Nephron progenitor cell (in vitro differentiated cells): ENCODE measurements around the gene EIPR1.

Experiments
- DNase-seq: peaks from one replicate; pipeline ENCODE4 v3.0.0; 2021
- H3K27ac Mint-ChIP-seq: 2 replicates; pipeline ENCODE4 v1.8.0; 2021; ENCODE audit warnings: mild to moderate bottlenecking, moderate library complexity, mixed read lengths
- H3K27me3 Mint-ChIP-seq: 2 replicates; pipeline ENCODE4 v1.8.0; 2021; ENCODE audit warnings: mild to moderate bottlenecking, low read depth, mixed read lengths; ENCODE audit not compliant: poor library complexity
- H3K36me3 Mint-ChIP-seq: 2 replicates; pipeline ENCODE4 v1.8.0; 2021; ENCODE audit warnings: low read depth, mixed read lengths
- H3K4me1 Mint-ChIP-seq: 2 replicates; pipeline ENCODE4 v1.8.0; 2021; ENCODE audit warnings: mixed read lengths
- H3K4me3 Mint-ChIP-seq: 2 replicates; pipeline ENCODE4 v1.8.0; 2021; ENCODE audit warnings: mild to moderate bottlenecking, moderate library complexity, mixed read lengths
- H3K9me3 Mint-ChIP-seq: 2 replicates; pipeline ENCODE4 v1.8.0; 2021; ENCODE audit warnings: mild to moderate bottlenecking, moderate library complexity, mixed read lengths
- TF ChIP-seq, protein P1 (sequence below): fragments of 200-600 bp; sonication (generic); IDR thresholded peaks from 2 replicates; pipeline ENCODE4 v1.5.0; 2021; ENCODE audit warnings: antibody characterized with exemption

Gene EIPR1

DNA sequence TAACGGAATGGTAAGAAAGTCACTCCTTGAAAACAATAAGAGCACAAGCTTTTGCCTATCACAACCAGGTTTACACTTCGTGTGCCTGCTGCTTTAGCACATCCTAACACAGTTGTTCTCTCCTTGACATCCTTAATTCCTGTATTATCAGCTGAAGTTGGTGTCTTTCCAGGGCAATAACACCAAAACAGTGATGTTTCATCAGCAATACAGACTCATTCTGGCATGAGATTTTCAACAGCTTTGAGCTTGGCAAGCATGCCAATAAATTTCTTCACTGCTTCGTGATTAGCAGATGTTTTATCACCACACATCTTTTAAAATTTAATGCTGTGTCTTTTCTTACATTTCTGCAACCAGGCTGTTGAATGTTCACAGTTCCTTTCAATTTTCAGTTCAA, 148.4 kb downstream of the EIPR1 start:
- Mint-ChIP-seq H3K9me3 (peaks cover 71% of the 10 kb centered on the region), H3K27me3 (peaks cover 7% of the 10 kb centered on the region), H3K36me3 (peaks cover 86% of the 10 kb centered on the region), H3K4me3 (no peak overlapping the region), H3K27ac (no peak overlapping the region), H3K4me1 (peaks cover 8% of the 10 kb centered on the region)
- no peak for DNase-seq
- TF ChIP-seq, protein P1, sequence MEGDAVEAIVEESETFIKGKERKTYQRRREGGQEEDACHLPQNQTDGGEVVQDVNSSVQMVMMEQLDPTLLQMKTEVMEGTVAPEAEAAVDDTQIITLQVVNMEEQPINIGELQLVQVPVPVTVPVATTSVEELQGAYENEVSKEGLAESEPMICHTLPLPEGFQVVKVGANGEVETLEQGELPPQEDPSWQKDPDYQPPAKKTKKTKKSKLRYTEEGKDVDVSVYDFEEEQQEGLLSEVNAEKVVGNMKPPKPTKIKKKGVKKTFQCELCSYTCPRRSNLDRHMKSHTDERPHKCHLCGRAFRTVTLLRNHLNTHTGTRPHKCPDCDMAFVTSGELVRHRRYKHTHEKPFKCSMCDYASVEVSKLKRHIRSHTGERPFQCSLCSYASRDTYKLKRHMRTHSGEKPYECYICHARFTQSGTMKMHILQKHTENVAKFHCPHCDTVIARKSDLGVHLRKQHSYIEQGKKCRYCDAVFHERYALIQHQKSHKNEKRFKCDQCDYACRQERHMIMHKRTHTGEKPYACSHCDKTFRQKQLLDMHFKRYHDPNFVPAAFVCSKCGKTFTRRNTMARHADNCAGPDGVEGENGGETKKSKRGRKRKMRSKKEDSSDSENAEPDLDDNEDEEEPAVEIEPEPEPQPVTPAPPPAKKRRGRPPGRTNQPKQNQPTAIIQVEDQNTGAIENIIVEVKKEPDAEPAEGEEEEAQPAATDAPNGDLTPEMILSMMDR: no peak

DNA sequence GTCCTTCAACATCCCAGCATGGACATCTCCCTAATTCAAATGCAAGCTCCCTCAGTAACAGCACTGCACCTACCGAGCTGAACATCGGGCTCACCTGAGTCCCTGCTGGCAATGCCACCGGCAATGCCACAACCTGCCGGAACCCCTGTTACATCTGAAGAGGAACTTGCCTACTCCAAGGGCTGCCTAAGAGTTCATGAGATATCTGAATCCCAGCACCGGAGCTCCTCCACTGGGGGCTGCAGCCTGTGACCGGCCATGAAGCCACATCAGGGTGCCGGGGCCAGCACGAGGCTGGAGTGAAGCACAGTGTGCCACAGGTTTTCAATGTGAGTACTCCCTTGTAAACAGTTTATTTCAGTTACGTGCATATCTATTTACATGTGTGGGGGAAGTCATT, 152.9 kb downstream of the EIPR1 start:
- peaks cover 3% of the 10 kb centered on the region for H3K27me3 Mint-ChIP-seq
- H3K4me1 Mint-ChIP-seq: no peaks in the 10 kb centered on the region
- no peak for DNase-seq
- H3K4me3 Mint-ChIP-seq: no peak overlapping the region
- peak overlapping the region; percentile 32 for H3K27ac Mint-ChIP-seq
- TF ChIP-seq, protein P1: no peak
- H3K36me3 Mint-ChIP-seq: peaks cover 79% of the 10 kb centered on the region
- peaks cover 74% of the 10 kb centered on the region for H3K9me3 Mint-ChIP-seq

DNA sequence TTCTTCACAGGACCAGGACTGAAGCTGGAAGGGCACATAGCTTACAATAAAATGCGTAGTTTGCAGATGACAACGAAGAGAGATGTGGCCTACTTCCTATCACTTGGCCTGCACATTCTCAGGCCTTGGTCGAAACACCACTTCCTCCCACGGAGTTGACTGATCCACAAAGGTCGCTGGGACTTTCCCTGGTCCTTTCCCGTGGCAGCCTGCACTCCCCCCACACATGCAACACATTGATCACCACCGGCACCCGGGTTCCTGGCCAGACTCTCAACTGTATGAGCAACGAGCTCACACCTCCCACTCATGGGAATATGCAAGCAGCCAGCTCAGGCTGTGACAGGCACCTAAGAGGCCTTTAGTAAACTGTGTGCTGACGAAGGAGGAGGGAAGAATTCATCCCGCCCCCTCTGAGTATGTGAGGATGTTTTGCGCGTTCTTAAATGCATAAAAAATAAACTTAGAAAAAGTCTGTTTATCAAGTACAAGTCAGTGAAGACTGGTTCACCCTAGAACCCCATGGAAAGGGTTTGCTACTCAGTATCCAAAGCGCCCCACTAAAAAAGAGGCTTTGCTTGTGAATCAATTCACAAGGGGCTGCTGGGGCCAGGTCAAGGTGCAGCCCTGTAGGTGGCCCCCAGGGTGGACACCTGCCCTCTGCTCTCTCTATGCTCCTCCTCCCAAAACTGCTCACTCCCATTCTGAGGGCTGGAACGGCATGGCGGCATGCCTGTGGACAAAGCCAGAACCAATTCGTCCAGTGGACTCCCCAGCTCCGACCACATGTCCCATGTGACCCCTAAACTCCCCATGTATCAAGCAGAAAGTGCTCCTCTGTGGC, 154.3 kb downstream of the EIPR1 start:
- Mint-ChIP-seq H3K27me3 (no peaks in the 10 kb centered on the region), H3K9me3 (peaks cover 64% of the 10 kb centered on the region), H3K36me3 (peaks cover 74% of the 10 kb centered on the region), H3K4me3 (no peak overlapping the region), H3K27ac (peak overlapping the region; percentile 86), H3K4me1 (no peaks in the 10 kb centered on the region)
- DNase-seq: no peak
- TF ChIP-seq, protein P1: no peak

DNA sequence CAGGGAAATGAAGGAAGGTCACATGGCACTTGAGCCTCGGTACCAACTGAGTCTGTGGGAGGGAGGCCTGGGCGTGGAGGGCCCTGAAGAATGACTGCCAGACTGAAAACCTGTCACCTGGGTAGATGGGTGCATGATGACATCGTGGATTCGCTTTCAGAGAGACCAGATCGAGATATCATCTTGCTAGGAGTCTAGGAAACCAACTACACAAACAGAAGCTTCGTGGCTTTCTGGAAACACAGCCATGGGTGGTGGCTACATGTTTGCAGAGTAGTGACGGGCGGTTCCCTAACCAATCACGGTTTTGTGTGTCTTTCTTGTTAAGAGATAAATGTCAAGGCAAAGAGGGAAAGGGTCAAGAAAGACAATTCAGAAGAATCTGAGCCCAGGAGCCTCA, 155.0 kb downstream of the EIPR1 start:
- TF ChIP-seq, protein P1: no peak
- no peaks in the 10 kb centered on the region for H3K4me1 Mint-ChIP-seq
- DNase-seq: no peak
- H3K9me3 Mint-ChIP-seq: peaks cover 58% of the 10 kb centered on the region
- H3K27me3 Mint-ChIP-seq: no peaks in the 10 kb centered on the region
- H3K36me3 Mint-ChIP-seq: peaks cover 67% of the 10 kb centered on the region
- peak overlapping the region; percentile 86 for H3K27ac Mint-ChIP-seq
- H3K4me3 Mint-ChIP-seq: no peak overlapping the region

DNA sequence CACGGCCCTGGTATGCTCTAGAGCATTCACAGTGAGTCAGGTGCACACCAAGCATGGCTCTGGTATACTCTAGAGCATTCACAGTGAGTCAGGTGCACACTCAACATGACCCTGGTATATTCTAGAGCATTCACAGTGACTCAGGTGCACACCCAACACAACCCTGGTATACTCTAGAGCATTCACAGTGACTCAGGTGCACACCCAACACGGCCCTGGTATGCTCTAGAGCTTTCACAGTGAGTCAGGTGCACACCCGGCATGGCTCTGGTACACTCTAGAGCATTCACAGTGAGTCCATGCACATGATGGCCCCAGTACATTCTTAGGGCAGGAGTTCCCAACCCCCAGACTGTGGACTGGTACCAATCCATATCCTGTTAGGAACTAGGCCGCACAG, 158.1 kb downstream of the EIPR1 start:
- Mint-ChIP-seq H3K36me3 (peaks cover 38% of the 10 kb centered on the region), H3K4me3 (no peak overlapping the region), H3K27ac (no peak overlapping the region), H3K9me3 (peaks cover 37% of the 10 kb centered on the region), H3K27me3 (no peaks in the 10 kb centered on the region), H3K4me1 (peaks cover 6% of the 10 kb centered on the region)
- no peak for DNase-seq
- TF ChIP-seq, protein P1: no peak

DNA sequence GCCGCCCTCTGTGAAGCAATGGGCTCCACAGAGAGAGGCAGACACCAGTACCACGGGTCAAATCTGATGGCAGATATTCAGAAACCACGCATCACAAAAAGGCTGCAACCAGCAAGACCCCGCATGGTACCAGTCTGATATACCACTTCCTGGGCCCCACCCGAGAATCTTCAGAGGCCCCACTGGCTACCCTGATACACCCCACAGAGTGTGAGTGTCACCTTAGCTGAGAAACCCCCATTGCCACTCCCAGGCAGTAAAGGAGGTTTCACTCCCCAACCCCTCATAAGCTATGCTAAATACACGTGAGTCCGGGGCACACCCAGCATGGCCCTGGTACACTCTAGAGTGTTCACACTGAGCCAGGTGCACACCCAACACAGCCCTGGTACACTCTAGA, 160.0 kb downstream of the EIPR1 start:
- Mint-ChIP-seq H3K36me3 (peaks cover 34% of the 10 kb centered on the region), H3K27ac (no peak overlapping the region), H3K27me3 (no peaks in the 10 kb centered on the region), H3K9me3 (peaks cover 25% of the 10 kb centered on the region), H3K4me1 (peaks cover 12% of the 10 kb centered on the region), H3K4me3 (no peak overlapping the region)
- TF ChIP-seq, protein P1: no peak
- no peak for DNase-seq
